GM12891 (cell line): ENCODE data around the gene DCDC2B.

Source experiments
- DNase-seq: peaks from one replicate; pipeline ENCODE4 v3.0.0; 2011; ENCODE audit warnings: low spot score; ENCODE audit not compliant: insufficient read length
- FAIRE-seq: peaks from 2 replicates; lab custom pipeline; 2011; peaks lifted over from hg19 to GRCh38; lab: Jason Lieb, UNC
- PAX5 ChIP-seq: IDR thresholded peaks from 2 replicates; pipeline ENCODE4 v1.6.1; 2011; ENCODE audit warnings: low read length, moderate library complexity, mild to moderate bottlenecking; ENCODE audit not compliant: insufficient read depth, severe bottlenecking
- POLR2A ChIP-seq: IDR thresholded peaks from 2 replicates; pipeline ENCODE4 v1.6.1; 2011; ENCODE audit warnings: low read depth, low read length, control low read depth
- POLR2AphosphoS5 ChIP-seq: IDR thresholded peaks from 2 replicates; pipeline ENCODE4 v1.6.1; 2011; ENCODE audit warnings: low read depth, low read length, control low read depth
- POU2F2 ChIP-seq: IDR thresholded peaks from 2 replicates; pipeline ENCODE4 v1.6.1; 2011; ENCODE audit warnings: low read depth, mild to moderate bottlenecking, control low read depth, low read length, moderate library complexity
- SPI1 ChIP-seq: IDR thresholded peaks from 2 replicates; pipeline ENCODE4 v1.6.1; 2011; ENCODE audit warnings: low read depth, low read length, control low read depth
- TAF1 ChIP-seq: IDR thresholded peaks from 2 replicates; pipeline ENCODE4 v1.6.1; 2011; ENCODE audit warnings: low read depth, low read length, control low read depth

DCDC2B gene

GRCh38 chr1:32223683-32224082 lies 14.8 kb downstream of the DCDC2B start:
- TF ChIP-seq POLR2A (no peak), TAF1 (no peak), PAX5 (no peak), POLR2AphosphoS5 (no peak), SPI1 (no peak), POU2F2 (no peak)
- FAIRE-seq (no peak), DNase-seq (no peak)

- TF ChIP-seq SPI1 (no peak), TAF1 (no peak), PAX5 (no peak), POLR2AphosphoS5 (no peak), POLR2A (no peak), POU2F2 (no peak)
- FAIRE-seq (no peak), DNase-seq (no peak)
Measured at GRCh38 chr1:32224285-32224684, 15.4 kb downstream of the DCDC2B start.

- TF ChIP-seq POU2F2 = no peak
- no peak; the same call in 1 of the 2 replicates for TF ChIP-seq POLR2AphosphoS5
- no peak for TF ChIP-seq SPI1
- TF ChIP-seq TAF1 = no peak
- no peak for TF ChIP-seq POLR2A
- no peak for TF ChIP-seq PAX5
- FAIRE-seq (no peak), DNase-seq (no peak)
Measured at GRCh38 chr1:32228771-32229170, 19.9 kb downstream of the DCDC2B start.

GRCh38 chr1:32231843-32232432 lies 23.0 kb downstream of the DCDC2B start:
- DNase-seq (no peak), FAIRE-seq (no peak)
- TF ChIP-seq POLR2AphosphoS5 (peak; percentile 72; the same call in 1 of the 2 replicates), TAF1 (no peak)

- DNase-seq (no peak), FAIRE-seq (no peak)
- TF ChIP-seq POLR2AphosphoS5 = 0 out of 2 replicates have a peak, but pooled peaks have one; percentile 32
- no peak for TF ChIP-seq POLR2A
Measured at GRCh38 chr1:32232558-32233304, 23.8 kb downstream of the DCDC2B start.

GRCh38 chr1:32234792-32235191 lies 25.9 kb downstream of the DCDC2B start:
- DNase-seq (no peak), FAIRE-seq (no peak)
- no peak for TF ChIP-seq POLR2AphosphoS5
- no peak for TF ChIP-seq POU2F2
- no peak for TF ChIP-seq POLR2A
- no peak for TF ChIP-seq TAF1
- no peak for TF ChIP-seq PAX5
- no peak for TF ChIP-seq SPI1

GRCh38 chr1:32239337-32239736 lies 30.4 kb downstream of the DCDC2B start:
- DNase-seq (no peak), FAIRE-seq (no peak)
- no peak for TF ChIP-seq POU2F2
- no peak for TF ChIP-seq SPI1
- TF ChIP-seq TAF1 = no peak
- TF ChIP-seq POLR2A = no peak
- TF ChIP-seq PAX5 = no peak
- TF ChIP-seq POLR2AphosphoS5 = no peak

- FAIRE-seq = no peak
- no peak for TF ChIP-seq SPI1
- TF ChIP-seq PAX5 = no peak
- no peak for TF ChIP-seq POU2F2
- no peak for TF ChIP-seq TAF1
- no peak for TF ChIP-seq POLR2A
- no peak for TF ChIP-seq POLR2AphosphoS5
- DNase-seq = no peak
Measured at GRCh38 chr1:32239790-32240139, 30.9 kb downstream of the DCDC2B start.

GRCh38 chr1:32240140-32240951 lies 31.5 kb downstream of the DCDC2B start:
- DNase-seq (no peak), FAIRE-seq (peak; percentile 82)
- TF ChIP-seq SPI1 (0 out of 2 replicates have a peak, but pooled peaks have one; percentile 33), PAX5 (no peak)
